Limb (tissue), 2 donors: ENCODE data around the gene CLEC11A.

ENCODE experiments used
- DNase-seq, 2 donors: peaks; one replicate each; pipeline ENCODE4 v3.0.0-alpha.2; 2016; ENCODE audit errors: extremely low spot score in 2 of 2

CLEC11A gene, protein sequence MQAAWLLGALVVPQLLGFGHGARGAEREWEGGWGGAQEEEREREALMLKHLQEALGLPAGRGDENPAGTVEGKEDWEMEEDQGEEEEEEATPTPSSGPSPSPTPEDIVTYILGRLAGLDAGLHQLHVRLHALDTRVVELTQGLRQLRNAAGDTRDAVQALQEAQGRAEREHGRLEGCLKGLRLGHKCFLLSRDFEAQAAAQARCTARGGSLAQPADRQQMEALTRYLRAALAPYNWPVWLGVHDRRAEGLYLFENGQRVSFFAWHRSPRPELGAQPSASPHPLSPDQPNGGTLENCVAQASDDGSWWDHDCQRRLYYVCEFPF

GRCh38 chr19:50723069-50723468 lies at the start of gene CLEC11A:
Gene CLEC11A, plus strand, starts transcription at chr19:50723364. Its CDS starts 162 bp downstream, at chr19:50723526.
- peak in 1 of 2 donors; percentile 47 for DNase-seq

GRCh38 chr19:50676625-50677197 lies 46.5 kb upstream of the CLEC11A start:
- DNase-seq = no peak

DNA sequence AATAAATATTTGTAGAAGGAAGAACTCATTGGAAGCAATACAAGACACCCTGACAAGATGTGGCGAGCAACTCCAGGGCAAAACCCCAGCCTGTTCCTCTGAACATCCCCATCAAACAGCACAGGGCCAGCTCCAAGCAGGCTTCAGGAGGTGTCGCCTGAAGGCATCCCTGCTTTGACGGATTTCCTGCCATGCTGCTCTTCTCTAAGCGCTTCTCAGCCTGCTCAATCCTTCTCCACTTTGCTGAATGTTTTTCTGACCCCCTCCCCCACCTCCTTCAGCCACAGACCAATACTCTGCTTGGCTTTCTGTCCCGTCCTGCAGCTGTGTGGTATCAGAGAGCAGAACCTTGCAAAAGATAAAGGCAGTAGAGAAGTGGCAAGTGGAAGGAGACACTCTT lies 45.5 kb upstream of the CLEC11A start:
- no peak for DNase-seq

- DNase-seq = no peak
Measured at GRCh38 chr19:50678323-50678722, 44.8 kb upstream of the CLEC11A start.

DNA sequence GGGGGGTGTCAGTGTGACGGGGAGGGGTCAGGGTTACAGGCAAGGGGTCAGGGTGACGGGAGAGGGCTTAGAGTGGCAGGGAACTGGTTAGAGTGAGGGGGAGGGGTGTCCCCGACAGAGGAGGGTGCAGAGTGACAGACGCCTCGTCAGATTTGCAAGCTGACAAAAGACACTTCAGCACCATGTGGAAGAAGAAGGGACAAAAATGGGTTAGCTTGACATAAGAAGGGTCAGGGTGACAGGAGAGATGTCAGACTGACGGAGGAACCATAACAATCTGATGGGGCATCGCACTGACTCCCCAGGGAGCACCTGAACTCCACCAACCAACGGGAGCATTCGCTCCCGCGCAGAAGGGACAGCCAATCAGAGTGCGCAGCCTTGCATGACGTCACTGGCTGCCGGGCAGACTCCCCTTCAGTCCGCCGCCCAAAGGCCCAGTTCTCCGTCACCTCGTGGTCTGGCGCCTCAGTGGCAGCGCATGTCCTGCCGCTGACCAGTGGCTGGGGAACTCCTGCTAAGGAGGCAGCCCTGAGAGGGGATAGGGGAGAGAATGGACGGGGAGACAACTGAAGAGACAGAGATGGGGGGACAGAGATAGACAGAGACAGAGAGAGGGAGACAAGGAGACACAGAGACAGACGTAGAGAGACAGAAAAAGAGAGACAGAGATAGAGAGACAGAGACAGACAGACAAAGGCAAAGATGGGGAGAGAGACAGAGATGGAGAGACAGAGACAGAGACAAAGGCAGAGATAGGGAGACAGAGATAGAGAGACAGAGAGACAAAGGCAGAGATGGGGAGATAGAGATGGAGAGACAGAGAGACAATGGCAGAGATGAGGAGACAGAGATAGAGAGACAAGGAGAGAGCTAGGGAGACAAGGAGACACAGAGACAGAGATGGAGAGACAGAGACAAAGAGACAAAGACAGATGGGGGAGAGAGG lies 43.7 kb upstream of the CLEC11A start:
- DNase-seq = peak; percentile 50 to 88

- no peak for DNase-seq
Measured at GRCh38 chr19:50686310-50687032, 36.7 kb upstream of the CLEC11A start.

GRCh38 chr19:50688766-50689165 lies 34.4 kb upstream of the CLEC11A start:
- no peak for DNase-seq

- DNase-seq = no peak
Measured at GRCh38 chr19:50690439-50690838, 32.7 kb upstream of the CLEC11A start.

- no peak for DNase-seq
Measured at GRCh38 chr19:50693064-50693975, 29.8 kb upstream of the CLEC11A start.

- no peak for DNase-seq
Measured at GRCh38 chr19:50694815-50695145, 28.4 kb upstream of the CLEC11A start.

DNA sequence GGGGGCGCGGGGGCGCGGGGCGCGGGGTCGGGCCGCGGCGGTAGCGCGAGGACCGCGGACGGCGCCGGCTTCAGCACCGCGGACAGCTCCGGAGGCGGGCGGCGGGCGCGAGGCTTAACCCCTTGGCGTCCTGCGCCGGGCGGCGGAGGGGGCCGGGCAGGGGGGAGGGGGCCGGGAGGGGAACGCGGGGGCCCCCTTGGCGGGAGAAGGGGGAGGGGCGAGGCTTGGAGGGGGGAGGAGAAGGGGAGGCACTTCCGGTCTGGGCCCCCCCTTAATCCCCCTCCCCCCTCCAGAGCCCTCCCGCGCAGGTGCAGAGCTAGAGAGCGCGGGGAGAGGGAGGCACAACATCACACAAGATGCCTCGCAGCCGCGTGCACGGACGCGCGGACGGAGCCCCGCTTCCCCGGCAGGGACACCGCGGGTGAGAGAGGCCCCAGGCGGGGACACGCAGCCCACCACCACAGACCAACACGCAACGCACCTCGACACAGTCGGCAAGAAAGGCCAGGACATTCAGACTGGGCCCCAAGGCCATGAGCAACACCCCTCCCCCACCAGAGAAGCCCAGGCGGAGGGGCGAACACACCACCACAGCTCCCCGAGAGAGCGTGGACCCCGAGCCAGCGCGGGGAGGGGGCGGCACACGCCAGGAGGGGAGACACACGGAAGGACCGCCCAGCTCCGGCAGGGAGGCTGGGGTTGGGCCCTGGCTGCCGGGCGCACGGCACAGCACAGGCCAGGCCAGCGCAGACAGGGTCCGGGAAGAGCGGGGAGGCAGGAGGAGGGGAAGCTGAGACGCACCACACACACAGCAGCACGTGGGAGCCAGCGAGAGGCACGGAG lies 27.7 kb upstream of the CLEC11A start:
- peak in 1 of 2 donors; percentile 81 for DNase-seq

- no peak for DNase-seq
Measured at GRCh38 chr19:50696094-50696483, 27.1 kb upstream of the CLEC11A start.

- no peak for DNase-seq
Measured at GRCh38 chr19:50697414-50698124, 25.6 kb upstream of the CLEC11A start.

GRCh38 chr19:50701367-50701985 lies 21.7 kb upstream of the CLEC11A start:
- DNase-seq = no peak

- no peak for DNase-seq
Measured at GRCh38 chr19:50702158-50702870, 20.9 kb upstream of the CLEC11A start.

DNA sequence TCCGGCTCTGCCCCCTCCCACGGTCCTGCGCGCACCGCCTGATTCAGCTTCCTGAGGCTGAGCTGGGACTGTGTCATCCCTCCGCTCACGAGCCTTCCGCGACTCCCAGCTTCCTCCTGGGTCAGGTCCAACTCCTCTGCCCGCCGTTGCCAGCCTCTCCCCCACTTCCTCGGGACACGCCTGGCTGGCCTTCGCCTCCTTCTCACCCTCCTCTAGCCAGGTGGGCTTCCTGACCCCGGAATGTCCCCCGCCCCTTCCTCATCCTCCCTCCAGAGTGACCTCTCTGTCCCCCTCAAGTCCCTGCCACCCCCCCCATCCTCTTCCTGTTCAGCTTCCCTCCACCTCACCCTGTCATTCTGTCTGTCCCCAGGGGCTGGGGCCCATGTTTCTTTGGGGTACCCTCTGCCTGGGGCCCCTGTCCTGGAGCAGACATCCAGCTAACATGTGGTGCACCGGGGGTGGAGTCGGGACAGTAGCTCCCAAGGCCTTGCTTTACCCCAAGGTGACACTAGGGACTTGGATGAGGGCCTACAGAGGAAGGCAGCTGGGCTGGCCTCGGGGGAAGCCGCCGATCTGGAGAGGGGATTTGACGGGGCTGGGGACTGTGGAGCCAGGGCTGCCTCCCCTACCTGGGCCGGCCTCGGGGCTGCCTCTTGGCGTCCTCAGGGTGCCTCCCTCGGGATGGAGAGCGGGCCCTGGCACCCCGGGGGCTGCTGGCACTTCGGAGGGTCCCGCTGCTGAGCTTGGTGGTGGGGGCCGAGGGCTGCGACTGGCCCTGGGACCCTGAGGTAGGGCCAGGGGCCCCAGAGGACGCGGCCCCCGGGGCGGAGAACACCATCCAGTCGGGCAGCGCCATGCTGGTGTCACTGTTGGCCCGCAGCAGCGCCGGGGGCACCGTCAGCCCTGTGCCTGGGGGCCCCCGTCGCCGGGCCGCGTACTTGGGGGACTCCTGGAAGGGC lies 20.0 kb upstream of the CLEC11A start:
- no peak for DNase-seq
